Kidney capillary endothelial cell (primary cell): ENCODE results near the gene GHRHR.

ENCODE experiments used
- DNase-seq: peaks from one replicate; pipeline ENCODE4 v3.0.0-alpha.2; 2018; ENCODE audit warnings: low spot score

GHRHR gene

DNA sequence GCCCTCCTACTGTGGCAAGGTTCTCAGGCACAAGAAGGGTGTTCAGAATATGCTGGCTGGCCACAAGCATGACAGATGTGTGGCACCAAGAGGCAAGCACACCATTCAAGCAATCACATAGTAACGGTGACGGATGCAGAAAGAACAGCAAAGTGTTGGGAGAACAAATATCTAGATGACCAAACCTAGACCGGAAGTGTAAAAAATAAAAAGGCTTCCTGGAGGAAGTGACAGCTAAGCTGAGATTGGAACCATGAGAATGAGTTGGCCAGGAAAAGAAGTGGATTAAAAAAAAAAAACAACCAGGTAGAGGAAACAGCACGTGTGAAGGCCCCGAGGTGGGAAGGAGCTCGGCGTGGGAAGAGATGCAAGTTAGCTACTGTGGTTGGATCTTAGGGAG, 22.0 kb downstream of the GHRHR start:
- DNase-seq, result no peak

DNA sequence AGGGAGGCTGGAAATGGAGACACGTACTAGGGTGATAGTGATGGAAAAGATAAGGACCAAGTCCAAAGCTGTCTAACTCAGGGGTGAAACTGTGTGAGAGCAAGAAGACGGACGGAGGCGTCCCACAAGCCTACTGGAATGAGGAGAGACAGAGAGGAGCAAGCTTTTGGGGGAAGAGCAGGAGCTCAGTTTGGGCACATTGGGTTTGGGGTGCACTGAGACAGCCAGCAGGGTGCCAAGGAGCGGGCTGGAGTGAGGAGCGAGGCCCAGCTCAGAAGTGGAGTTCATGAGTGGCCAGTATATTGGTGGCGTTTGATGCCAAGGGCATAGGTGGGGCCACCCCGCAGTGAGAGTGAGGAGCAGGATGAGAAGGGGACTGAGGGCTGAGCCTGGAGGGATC, 22.6 kb downstream of the GHRHR start:
- DNase-seq, result no peak

GRCh38 chr7:30986738-30987137, 23.0 kb downstream of the GHRHR start:
- no peak for DNase-seq

DNA sequence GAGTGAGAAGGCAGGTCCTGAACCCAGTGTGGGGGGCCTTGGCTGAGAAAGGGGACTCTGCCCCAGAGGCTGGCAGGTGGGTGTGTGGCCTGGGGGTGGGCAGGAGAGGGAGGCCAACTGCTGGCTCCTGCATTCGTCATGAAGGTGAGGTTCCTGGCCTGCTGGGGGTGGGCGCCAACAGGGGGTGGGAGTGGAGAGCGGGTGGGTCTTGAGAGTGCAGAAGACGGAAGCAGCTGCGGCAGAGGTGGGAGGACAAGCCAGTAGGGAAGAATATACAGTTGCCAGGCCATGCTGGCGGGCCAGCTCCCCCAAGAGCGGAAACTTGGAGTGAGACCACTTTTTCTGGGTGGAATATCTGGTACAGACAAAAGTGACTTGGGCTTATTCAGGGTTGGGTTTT, 23.4 kb downstream of the GHRHR start:
- DNase-seq, result no peak

- DNase-seq, result no peak
Measured at GRCh38 chr7:30987936-30988335, 24.2 kb downstream of the GHRHR start.

DNA sequence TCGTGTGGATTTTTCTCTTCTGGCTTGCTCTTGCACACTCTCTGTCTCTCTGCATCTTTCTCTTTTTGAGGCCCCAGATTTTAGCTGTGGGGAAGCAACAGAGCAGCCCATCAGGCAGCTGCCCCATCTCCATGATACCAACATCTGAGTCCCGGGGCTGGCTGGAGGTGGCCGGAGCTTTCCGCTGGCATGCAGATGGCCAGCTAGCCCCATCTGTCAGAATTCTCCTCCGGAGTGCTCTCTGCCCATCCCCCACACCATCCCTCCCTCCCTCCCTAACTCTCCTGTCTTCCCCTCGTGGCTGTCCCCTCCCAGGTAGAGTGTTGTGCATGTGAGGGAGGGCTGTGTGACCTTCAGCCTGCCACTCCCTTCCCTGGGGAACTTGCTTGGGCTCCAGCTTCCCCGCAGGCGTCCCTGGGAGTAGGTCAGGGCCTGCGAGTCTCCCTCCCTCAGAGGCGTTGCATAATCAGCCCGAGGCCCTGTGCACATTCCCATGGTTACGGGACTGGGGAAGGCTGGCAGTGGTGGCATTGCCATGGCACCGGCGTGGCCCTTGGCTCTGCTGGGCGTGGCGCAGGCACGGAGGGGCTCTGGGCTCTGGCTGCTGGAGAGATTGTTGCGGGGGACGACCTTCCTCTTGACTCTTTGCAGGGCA, 24.7 kb downstream of the GHRHR start:
- no peak for DNase-seq

DNA sequence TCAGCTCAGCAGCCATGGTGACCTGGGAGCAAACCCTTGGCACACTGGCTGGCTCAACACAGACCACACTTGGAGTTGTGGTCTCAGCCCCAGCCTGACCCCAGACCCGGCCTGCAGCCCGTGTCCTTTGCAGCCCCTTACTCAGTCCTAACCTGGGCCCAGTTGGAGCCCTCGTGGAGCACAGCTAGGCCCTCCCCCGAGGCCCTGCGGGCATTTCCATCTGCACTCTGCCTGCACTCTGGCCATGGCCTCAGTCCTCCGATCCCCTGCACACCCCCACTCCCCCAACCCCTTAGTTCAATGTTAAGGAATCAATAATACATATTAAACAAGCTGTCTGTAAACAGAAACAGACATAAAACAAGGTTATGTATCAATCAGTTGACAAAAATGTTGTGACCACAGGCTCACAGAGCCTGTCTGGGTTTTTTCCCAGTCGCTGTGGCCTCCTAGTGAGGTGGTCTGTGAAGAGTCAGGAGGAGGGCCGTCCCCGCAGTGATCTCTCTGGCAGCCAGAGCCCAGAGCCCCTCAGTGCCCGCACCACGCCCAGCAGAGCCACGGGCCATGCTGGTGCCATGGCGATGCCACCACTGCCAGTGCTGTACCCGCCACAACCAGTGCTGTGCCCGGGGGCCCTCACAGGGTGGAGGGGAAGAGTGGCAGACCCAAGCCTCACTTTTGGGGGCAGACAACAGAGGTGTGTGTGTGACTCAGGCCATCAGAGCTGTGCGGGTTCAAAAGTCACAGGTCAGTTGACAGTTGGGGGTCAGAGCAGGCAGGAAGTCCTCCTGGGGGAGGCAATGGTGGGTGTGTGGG, 25.5 kb downstream of the GHRHR start:
- no peak for DNase-seq

GRCh38 chr7:30989824-30990672, 26.3 kb downstream of the GHRHR start:
- no peak for DNase-seq

DNA sequence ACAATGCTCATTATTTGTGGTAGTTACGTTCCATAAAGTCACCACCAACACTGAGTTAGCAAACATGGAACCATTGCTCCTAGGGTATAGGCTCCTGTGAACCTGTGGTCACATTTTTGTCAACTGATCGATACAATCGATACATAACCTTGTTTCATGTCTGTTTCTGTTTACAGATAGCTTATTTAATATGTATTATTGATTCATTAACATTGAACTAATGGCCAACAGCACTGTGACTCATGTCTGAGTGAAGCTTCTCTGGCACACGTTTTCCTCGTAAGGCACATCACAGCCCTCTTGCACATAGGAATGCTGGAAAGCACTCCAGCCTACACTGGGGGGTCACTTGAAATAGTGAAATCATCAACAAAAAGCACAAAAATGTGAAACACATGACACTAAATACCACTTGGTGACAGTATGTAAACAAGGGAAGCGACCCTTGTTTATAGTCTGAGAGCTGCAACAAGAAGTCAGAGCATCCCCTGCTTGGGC, 27.0 kb downstream of the GHRHR start:
- no peak for DNase-seq

DNA sequence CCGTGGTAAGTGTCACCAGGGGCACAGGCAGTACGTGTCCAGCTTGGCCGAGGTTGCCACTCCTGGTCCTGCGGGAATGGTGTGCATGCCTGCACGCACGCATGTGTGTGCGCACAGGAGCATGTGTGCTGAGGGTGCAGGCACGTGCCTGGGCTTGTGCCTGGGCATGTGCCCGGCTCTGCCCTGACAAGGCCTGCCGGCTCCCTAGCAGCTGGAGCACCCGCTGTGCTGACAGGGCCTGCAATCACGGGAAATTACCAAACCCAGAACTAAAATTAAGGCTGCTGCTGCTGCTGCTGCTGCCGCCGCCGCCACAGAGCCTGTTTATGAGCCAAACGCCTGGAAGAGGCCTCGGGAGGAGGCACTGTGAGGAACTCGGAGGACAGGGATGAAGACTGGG, 28.7 kb downstream of the GHRHR start:
- DNase-seq, result no peak

- DNase-seq, result no peak
Measured at GRCh38 chr7:30994206-30995100, 30.7 kb downstream of the GHRHR start.

GRCh38 chr7:30995536-30995935, 31.8 kb downstream of the GHRHR start:
- no peak for DNase-seq

- no peak for DNase-seq
Measured at GRCh38 chr7:30996256-30996655, 32.5 kb downstream of the GHRHR start.

DNA sequence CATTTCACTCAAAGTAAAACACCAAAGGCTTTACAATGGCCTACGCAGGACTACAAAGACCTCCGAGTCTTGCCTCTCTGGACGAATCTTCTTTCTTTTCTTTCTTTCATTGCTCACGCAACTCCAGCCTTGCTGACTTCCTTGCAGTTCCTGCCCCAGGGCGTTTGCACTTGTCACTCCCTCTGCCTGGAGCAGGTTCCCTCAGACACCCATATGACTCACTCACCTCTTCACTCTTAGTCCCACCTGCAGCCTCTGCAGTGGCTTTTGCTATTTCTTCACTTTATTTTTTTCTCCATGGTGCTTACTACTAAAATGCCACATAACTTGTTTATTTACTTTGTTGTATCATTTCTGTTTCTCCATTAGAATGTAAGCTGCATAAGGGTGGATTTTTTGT, 33.1 kb downstream of the GHRHR start:
- DNase-seq, result no peak

DNA sequence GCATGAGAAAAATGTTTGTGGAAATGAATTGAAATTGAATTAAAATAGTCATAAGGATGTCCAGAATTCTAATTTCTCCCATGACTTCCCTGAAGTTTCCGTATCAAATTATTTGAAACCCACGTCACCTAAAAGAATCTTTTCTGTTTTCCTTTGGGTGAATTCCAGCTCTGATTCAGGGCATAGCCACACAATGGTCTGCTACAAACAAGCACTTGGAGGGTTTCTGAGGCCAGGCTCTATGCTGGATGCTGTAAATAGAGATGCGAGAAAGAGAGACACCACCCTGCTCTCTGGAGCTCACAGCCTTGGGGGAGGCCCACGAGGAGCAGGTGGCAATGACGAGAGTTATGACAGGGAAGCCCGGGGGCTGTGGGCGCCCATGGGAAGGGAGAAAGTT, 33.6 kb downstream of the GHRHR start:
- no peak for DNase-seq

DNA sequence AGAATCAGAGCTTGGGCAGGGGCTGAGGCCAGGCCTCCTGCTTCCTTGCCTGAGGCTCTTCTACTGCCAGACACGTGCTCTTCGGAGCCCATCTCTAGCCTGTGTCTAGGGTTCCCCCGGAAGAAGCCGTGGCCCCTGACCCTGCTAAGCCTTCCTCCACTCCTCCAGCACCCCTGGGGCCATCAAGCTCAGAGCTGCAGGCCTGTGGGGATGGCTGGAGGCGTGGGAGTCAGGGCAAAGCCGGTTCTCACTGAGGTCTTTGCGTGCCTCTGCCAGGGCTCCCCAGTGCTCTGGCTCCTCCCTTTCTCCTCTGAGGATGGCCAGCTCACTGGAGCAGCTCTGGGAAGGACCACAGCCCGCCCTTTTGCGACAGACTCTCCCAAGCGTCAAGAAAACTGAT, 34.4 kb downstream of the GHRHR start:
- DNase-seq, result no peak

DNA sequence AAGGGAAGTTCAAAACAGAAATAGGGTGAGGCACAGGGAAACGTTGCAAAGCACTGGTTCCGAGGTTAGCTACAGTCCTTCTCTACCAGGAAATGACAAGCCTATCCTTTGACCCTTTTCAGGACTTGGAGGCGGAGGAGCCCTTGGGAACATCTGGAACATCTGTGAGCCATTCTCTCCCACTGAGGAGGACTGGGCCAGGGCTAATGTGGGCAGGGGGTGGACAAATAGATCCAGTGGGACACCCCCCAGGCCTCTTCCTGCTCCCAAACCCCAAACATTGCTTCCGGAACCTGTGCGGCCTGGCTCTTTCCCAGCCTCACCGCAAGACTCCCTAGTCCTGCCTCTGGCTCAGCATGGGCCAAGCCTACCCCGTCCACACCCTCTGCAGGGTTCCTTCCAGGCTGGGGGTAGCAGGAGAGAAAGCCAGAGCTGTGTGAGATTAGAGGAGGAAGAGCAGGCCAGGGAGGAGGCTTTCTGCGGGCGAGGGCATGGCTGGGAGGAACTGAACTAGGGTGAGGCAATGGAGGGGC, 36.5 kb downstream of the GHRHR start:
- DNase-seq, result no peak

GRCh38 chr7:31000779-31001178, 37.0 kb downstream of the GHRHR start:
- no peak for DNase-seq

DNA sequence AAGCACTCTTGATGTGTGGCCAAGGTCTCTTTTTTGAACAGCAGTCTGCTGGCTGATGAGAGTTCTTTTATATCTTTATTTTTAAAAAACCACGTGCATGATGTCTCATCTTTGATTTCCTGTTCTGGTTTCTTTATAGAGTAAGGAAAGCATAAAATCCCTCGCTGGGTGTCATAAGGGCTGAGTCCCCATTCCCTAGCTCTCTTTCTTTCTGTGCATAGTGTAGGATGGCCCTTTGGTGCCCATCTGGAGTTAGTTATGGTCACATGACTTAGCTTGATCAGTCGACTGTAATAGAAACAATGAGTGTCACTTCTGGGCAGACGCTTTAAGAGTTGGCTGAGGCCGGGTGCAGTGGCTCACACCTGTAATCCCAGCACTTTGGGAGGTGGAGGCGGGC, 38.5 kb downstream of the GHRHR start:
- DNase-seq, result no peak

GRCh38 chr7:31003097-31003496, 39.3 kb downstream of the GHRHR start:
- no peak for DNase-seq

DNA sequence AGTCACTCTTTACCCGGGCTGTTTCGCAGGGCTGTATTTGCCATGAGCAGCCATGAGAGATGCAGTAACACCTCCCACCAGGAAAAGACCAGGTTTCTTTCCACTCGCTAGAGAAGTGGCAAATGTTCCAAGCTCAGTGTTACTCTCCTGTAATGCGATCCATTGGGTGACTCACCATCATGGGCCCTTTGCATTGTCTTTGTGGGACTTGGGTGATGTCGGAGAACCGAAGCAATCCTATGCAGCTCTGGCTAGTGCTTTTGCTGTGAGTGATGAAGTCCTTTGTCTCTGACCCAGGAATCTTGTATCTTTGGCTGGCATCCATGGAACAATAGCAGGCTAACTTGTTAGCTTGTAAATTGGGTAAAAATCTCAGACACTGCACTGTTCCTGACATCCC, 40.0 kb downstream of the GHRHR start:
- no peak for DNase-seq
